GM19328 (cell line): Measurements from ENCODE around the gene TTC4.
A peak's percentile ranks its signal among the peaks of the same experiment; 100 is the strongest.

Experiments
- ATAC-seq: cut with Tn5 transposase; IDR thresholded peaks from one replicate; pipeline ENCODE4 v1.9.1; 2021; ENCODE audit warnings: mild to moderate bottlenecking, moderate library complexity; ENCODE audit not compliant: unreplicated experiment

TTC4 gene

GRCh38 chr1:54715493-54716298 lies at the start of gene TTC4:
TSS of gene TTC4 (plus strand) at chr1:54715861. CDS start at chr1:54715909, 48 bp downstream.
- peak; percentile 91 for ATAC-seq

GRCh38 chr1:54666333-54666732 lies 49.3 kb upstream of the TTC4 start:
- ATAC-seq, result no peak

- ATAC-seq, result no peak
These were observed 47.9 kb upstream of the TTC4 start for GRCh38 chr1:54667797-54668196.

- ATAC-seq, result no peak
These were observed 47.1 kb upstream of the TTC4 start for GRCh38 chr1:54668567-54668966.

GRCh38 chr1:54671985-54672608 lies 43.6 kb upstream of the TTC4 start:
- no peak for ATAC-seq

GRCh38 chr1:54678776-54679643 lies 36.7 kb upstream of the TTC4 start:
- ATAC-seq, result no peak

GRCh38 chr1:54679706-54680105 lies 36.0 kb upstream of the TTC4 start:
- no peak for ATAC-seq

- ATAC-seq, result no peak
These were observed 35.3 kb upstream of the TTC4 start for GRCh38 chr1:54680387-54680786.

GRCh38 chr1:54681358-54681757 lies 34.3 kb upstream of the TTC4 start:
- ATAC-seq, result no peak

- no peak for ATAC-seq
These were observed 32.2 kb upstream of the TTC4 start for GRCh38 chr1:54683453-54683852.

GRCh38 chr1:54685335-54685905 lies 30.2 kb upstream of the TTC4 start:
- ATAC-seq, result no peak

- ATAC-seq, result no peak
These were observed 29.5 kb upstream of the TTC4 start for GRCh38 chr1:54686155-54686554.

GRCh38 chr1:54694771-54695170 lies 20.9 kb upstream of the TTC4 start:
- ATAC-seq, result no peak

- no peak for ATAC-seq
These were observed 20.4 kb upstream of the TTC4 start for GRCh38 chr1:54695221-54695620.

GRCh38 chr1:54695764-54696163 lies 19.9 kb upstream of the TTC4 start:
- ATAC-seq, result no peak

GRCh38 chr1:54696262-54696661 lies 19.4 kb upstream of the TTC4 start:
- ATAC-seq, result no peak

GRCh38 chr1:54697896-54698295 lies 17.8 kb upstream of the TTC4 start:
- no peak for ATAC-seq

- no peak for ATAC-seq
These were observed 17.3 kb upstream of the TTC4 start for GRCh38 chr1:54698346-54698745.

GRCh38 chr1:54699936-54700525 lies 15.6 kb upstream of the TTC4 start:
- ATAC-seq, result no peak

- ATAC-seq, result no peak
These were observed 14.6 kb upstream of the TTC4 start for GRCh38 chr1:54701066-54701465.

GRCh38 chr1:54701996-54702395 lies 13.7 kb upstream of the TTC4 start:
- no peak for ATAC-seq
